C4-2B (cell line): ENCODE data around the gene BIRC2.

ENCODE experiments used
- H3K27ac ChIP-seq: fragments of 450-650 bp; 2 replicates; pipeline ENCODE4 v1.5.1; 2017
- CTCF ChIP-seq: fragments of 450-650 bp; conservative IDR thresholded peaks from 2 replicates; pipeline ENCODE4 v1.5.1; 2017; ENCODE audit warnings: mild to moderate bottlenecking
- ZFX ChIP-seq: fragments of 450-650 bp; IDR thresholded peaks from 2 replicates; pipeline ENCODE4 v1.6.1; 2017

The BIRC2 gene

GRCh38 chr11:102407901-102408300, 60.9 kb downstream of the BIRC2 start:
- H3K27ac ChIP-seq = no peak overlapping the region
- no peak for TF ChIP-seq CTCF
- TF ChIP-seq ZFX = no peak

- no peak for TF ChIP-seq CTCF
- TF ChIP-seq ZFX = no peak
- no peak overlapping the region for H3K27ac ChIP-seq
Measured at GRCh38 chr11:102408339-102408738, 61.3 kb downstream of the BIRC2 start.

- TF ChIP-seq ZFX (no peak), CTCF (no peak)
- no peak overlapping the region for H3K27ac ChIP-seq
Measured at GRCh38 chr11:102410382-102410784, 63.4 kb downstream of the BIRC2 start.

- H3K27ac ChIP-seq = no peak overlapping the region
- TF ChIP-seq ZFX = no peak
- no peak for TF ChIP-seq CTCF
Measured at GRCh38 chr11:102411142-102411541, 64.1 kb downstream of the BIRC2 start.

- no peak for TF ChIP-seq CTCF
- no peak for TF ChIP-seq ZFX
- no peak overlapping the region for H3K27ac ChIP-seq
Measured at GRCh38 chr11:102413497-102413896, 66.5 kb downstream of the BIRC2 start.

- no peak overlapping the region for H3K27ac ChIP-seq
- TF ChIP-seq CTCF = no peak
- no peak for TF ChIP-seq ZFX
Measured at GRCh38 chr11:102414559-102414958, 67.5 kb downstream of the BIRC2 start.

- H3K27ac ChIP-seq = no peak overlapping the region
- no peak for TF ChIP-seq CTCF
- TF ChIP-seq ZFX = no peak
Measured at GRCh38 chr11:102415304-102415916, 68.4 kb downstream of the BIRC2 start.
